Activated T-cell treated with anti-CD3 and anti-CD28 coated beads for 1 hour (primary cell): ENCODE data around the gene IL11RA.
A peak's percentile ranks its signal among the peaks of the same experiment; 100 is the strongest.

Source experiments
- DNase-seq: peaks from one replicate; pipeline ENCODE4 v3.0.0-alpha.2; 2020; ENCODE audit warnings: low read depth

IL11RA gene

DNA sequence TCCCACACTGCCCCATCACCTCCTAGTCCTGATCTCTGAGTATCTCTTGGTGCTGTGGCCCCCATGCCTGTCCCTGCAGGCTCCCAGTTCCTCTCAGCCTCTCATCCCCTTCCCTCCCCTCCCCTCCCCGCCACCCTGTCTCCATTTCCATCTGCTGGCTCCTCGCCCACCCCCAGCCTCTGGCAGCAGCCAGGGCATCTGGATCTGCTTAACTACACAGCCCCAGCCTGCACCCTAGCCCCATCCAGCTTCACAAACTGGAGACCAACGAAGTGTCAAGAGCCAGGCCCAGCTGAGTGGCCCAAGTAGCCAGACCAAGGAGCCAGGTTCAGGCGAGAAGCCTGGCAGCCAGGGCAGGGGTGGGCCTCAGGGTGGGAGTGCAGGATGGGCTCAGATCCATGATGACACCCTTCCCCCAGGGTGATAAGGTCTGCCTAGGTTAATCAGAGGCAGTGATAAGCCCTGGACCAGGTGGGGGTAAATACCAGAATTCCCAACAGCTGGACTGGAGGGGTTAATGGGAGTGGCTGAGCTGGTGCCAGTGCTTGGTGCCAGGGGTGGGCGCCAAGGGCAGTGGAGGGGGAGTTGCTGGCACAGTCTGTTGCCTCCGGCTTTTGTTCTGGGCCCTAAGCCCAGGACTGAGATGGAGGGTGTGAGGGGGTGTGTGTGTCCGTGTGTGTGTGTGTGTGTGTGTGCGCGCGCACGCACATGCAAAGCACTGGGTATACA lies 2.5 kb downstream of the IL11RA start:
- no peak for DNase-seq

GRCh38 chr9:34655394-34655793 lies 3.4 kb downstream of the IL11RA start:
- no peak for DNase-seq

DNA sequence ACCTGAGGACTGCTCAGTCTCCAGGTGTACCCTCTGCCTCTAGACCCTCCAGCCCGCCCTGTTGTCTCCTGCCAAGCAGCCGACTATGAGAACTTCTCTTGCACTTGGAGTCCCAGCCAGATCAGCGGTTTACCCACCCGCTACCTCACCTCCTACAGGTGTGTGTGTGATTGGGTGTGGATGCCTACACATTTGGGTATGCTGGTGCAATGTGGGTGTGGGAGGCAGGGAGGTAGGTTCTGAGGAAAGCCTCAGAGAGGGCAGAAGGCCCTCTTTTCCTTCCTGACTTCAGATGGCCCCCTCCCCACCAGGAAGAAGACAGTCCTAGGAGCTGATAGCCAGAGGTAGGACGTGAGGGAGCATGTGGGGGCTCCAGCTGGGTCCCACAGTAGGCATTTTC lies 5.0 kb downstream of the IL11RA start:
- DNase-seq, result no peak

- no peak for DNase-seq
Observed at GRCh38 chr9:34658461-34658860, 6.5 kb downstream of the IL11RA start.

DNA sequence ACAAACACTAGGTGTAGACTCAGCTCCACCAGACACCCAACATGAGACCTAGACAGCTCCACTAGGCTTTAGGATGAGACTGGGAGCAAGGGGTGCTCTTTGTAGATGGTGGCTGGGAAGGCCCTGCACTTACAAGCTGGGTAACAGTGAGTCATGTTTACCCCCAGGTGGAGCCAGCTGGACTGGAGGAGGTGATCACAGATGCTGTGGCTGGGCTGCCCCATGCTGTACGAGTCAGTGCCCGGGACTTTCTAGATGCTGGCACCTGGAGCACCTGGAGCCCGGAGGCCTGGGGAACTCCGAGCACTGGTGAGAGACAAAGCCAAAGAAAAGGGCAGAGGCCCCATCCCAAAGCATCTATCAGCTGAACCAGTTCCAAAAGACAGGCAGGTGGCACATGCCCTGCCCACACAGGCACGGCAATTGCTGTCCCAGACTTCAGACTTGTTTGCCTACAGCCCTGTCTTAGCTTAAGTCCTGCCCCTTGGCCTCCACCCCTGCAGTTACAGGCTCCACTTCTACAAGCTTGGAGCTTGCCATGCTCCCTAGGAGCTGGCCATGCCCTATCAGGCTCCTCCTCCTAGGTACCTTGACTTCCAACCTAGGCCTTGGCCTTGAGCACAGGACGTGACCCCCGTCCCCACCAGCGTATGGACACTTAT lies 7.7 kb downstream of the IL11RA start:
- DNase-seq, result no peak

- no peak for DNase-seq
Observed at GRCh38 chr9:34662526-34663302, 10.7 kb downstream of the IL11RA start, which contains the start of gene CCL27. Gene CCL27, minus strand, starts transcription at chr9:34662657. Its CDS starts 24 bp downstream, at chr9:34662633.

- no peak for DNase-seq
Observed at GRCh38 chr9:34663303-34663605, 11.3 kb downstream of the IL11RA start.

DNA sequence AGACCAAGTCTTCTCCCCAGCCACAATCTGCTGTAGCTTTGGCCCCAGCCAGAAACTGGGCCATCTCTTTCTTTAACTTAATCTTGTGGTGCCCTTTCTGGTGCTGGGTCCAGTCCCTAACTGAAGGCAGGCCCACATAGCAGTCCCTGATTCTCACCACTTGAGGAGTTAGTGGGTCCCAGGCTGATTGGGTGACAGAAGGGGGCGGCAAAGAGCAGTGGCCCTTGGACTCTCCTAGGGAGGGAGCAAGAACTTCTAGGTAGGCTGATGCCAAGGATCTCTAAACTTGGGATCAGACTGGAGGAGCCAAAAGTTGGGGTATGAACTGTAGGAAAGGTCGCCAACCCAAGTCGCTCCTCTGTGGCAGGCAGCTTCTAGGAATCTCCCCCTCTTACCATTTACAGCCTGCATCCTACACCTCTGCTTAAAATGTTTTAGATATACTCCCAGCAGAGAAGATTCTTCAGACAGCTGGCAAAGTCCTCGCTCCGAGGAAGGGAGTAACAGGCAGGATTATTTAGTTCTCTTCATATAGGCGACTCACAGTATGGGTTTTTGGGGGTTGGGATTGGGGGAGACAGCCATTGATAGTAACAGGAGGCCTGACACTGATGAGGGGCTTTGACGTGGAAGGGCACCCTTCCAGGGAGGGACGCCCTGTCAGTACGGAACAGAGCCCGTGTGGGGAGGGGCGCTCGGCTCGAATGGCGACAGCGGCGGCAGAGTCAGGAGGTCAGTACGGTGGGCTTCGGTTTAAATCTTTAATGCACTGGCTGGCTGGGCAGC lies 12.5 kb downstream of the IL11RA start:
- peak; percentile 70 for DNase-seq

DNA sequence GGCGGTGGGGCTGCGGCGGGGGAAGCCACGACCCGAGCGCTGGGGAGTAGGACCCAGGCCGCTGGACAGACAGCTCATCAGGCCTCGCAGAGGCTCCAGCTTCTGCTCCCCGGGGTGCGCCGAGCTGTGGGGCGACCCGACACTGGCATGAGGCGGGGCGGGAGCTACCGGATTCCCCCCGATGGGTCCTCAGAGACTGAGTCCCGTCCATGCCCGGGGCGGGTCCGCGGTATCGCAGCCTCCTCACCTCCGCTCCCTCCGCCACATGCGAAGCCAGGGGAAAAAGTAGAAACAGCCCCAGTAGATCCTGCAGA lies 13.0 kb downstream of the IL11RA start:
- no peak for DNase-seq

DNA sequence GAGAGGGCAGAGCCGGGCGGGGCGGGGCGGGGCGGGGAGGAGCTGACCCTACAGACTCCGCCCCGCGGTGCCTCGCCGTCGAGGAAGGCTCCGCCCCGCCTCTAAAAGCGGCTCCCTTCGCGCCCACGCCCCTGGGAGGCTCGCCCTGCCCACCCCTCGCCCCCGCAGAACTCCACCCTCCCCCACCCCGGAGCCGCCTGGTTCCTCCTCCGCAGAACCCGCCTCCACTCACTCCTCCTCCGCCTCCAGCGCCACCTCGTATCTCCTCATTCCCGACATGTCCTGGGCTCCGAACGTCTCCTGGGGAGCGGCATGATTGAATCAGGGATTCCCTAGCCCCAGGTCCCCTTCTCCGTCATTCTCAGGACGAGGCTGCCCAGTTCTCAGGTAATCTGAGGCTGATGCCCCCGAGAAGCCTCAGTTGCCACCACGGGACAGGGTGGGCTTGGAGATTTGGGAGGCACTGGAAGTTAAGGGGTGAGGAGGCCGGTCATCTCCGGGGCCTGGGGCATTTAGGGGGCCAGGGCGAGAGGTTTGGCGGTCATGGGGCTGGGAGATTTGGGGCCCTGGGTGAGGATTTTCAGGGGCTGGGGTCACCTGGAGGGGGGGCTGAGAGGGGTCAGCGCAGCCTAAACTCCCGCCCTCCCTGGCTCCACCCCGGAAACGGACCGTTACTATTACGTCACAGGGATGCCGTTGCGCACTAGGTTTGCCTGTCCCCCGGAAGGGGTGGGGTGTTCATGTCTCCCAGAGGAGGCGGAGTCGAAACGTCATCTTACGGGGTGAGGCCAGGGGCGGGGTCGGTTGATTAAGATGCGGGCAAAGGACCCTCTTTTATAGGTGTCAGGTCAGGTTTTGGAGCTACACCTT lies 13.6 kb downstream of the IL11RA start:
- peak; percentile 85 for DNase-seq

DNA sequence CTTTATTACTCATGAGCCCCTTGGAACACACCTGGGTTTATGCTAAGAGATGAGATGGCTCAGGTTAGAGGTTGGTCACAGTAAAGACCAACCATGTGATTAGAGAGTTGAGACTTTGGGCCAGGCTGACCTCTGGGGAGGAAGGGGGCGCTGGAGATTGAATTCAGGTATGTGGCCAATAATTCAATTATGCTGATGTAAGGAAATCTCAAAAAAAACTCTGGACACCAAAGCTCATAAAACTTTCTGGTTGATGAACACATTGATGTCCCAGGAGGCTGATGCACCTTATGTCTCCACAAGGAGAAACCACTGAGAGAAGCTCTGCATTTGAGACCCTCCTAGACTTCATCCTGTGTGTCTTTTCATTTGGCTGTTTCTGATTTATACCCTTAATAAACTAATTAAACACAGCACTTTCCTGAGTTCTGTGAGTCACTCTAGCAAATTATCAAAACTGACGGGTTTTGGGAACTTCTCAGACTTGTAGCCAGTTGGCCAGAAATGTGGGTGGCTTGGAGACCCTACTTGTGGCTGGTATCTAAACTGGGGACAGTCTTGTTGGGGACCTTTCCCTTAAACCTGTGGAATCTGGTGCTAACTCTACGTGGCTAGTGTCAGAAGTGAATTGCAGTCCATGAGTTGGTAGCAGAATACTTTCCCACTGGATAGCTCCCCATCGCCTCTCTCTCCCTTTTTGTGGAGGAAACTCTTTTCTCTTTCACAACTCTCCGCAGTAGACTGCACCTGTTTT lies 18.0 kb downstream of the IL11RA start:
- no peak for DNase-seq

DNA sequence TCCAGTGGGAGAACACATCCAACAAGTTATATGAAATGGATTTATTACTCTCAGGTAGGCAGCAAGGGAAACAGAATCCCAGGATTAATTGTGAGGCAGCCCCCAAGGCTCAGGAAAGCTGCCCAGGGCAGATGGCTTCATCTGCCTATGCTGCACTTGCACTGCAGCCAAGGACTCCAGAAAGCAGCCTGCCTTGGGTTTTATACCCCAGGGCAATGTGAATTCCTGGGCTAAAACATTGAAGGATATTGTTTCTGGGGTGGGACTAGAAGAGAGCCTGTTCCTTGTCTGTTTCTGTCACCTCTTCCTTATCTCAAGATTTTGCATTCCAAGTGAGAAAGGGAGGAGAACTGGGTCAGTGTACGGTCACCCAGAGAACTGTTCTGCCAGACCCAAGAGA lies 19.3 kb downstream of the IL11RA start:
- DNase-seq, result no peak

GRCh38 chr9:34674440-34674839 lies 22.5 kb downstream of the IL11RA start:
- no peak for DNase-seq

- peak; percentile 47 for DNase-seq
Observed at GRCh38 chr9:34675048-34675714, 23.2 kb downstream of the IL11RA start.

DNA sequence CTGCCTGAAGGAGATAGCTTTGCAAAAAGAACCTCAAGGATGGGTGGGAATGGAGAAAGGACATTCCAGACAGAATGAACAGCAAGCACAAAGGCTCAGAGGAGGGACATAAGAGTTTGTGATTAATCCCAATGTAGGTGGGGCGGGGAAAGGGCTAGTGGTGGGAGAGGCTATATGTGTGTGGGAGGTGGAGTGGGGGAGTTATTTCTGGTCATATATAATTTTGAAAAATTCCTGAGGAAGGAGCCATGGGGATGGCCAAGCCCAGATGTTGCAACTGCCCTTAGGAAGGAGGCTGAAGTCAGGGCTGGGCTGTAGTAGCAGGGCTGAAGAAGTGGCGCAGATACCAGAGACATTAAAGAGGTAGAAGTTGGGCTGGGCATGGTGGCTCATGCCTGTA lies 23.9 kb downstream of the IL11RA start:
- DNase-seq, result no peak

GRCh38 chr9:34684145-34684544 lies 32.2 kb downstream of the IL11RA start:
- DNase-seq, result no peak

- no peak for DNase-seq
Observed at GRCh38 chr9:34684816-34685215, 32.8 kb downstream of the IL11RA start.

DNA sequence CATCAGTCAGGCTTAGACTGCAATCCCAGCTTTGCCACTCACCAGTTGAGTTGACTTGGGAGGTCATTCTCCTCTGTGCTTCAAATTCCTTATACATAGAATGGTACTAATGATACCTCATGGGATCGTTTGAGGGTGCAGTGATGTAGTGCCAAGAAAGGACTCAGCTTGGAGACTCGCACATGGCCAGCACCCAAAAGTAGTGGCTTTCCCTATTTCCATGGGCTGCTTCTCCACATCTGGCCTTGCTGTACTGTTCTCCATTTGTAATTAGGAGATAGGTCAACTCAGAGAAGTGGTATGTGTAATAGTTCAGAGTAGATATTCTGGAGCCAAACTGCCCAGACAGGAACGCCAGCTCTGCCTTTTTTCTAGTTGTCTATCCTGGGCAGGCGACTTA lies 33.6 kb downstream of the IL11RA start:
- DNase-seq, result no peak

DNA sequence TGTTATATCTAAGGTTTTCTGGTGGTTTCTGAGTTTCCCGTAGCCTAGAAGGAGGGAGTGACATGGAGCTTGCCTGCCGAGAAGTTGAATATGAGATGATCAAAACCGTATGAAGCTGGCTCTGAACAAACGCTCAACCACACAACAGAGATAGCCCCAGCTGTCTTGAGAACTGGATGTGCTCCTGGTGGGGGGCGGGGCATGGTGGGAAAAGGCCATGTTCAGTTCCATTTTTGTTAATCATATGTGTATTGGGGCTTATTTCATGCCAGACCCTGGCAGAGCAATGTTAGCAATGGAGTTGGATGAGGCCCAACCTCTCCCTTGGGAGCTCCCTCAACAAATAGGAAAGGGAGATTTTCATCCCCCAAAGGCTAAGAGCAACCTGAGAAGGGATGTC lies 34.2 kb downstream of the IL11RA start:
- no peak for DNase-seq

DNA sequence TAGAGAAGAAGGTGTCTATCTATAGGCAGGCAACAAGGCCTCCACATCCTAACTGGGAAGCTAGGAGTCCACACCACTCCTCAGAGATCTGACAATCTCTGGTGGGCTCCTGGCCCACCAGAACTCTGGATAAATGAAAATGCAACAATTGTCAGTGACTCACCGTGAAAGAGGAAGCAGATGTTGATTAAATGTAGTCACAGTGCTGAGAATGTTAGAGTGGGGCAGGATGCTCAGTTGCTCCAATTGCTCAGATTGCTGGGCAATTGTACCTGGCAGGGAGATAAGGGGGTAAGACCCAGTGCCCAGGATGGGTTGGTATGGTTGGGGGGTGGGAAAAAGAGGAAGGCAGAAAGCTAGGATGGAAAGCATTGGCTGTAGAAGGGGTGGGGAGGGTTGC lies 34.7 kb downstream of the IL11RA start:
- no peak for DNase-seq
